GM23248 (cell line): Measurements from ENCODE around the gene ATP8A2. TPM values are rescaled to one million over a fixed set of nuclear protein-coding genes. Genes with fewer than 3 reads are reported as not detected.

Experiments
- DNase-seq: peaks from one replicate; pipeline ENCODE4 v3.0.0-alpha.2; 2015
- H2AFZ ChIP-seq: fragments of 200-600 bp; sonication (generic); 2 replicates; pipeline ENCODE4 v1.6.1; 2016; ENCODE audit warnings: antibody characterized with exemption
- H3F3A ChIP-seq: fragments of 200-600 bp; sonication (generic); 2 replicates; pipeline ENCODE4 v1.6.1; 2016; ENCODE audit warnings: mild to moderate bottlenecking, antibody characterized with exemption, mixed run types; ENCODE audit not compliant: insufficient read depth
- H3K27ac ChIP-seq: fragments of 200-600 bp; sonication (generic); 2 replicates; pipeline ENCODE4 v1.5.1; 2016; ENCODE audit warnings: mild to moderate bottlenecking
- H3K27me3 ChIP-seq: fragments of 200-600 bp; sonication (generic); replicated peaks from 2 replicates; pipeline ENCODE4 v1.6.1; 2016; ENCODE audit warnings: mild to moderate bottlenecking; ENCODE audit not compliant: insufficient read depth
- H3K36me3 ChIP-seq: fragments of 200-600 bp; sonication (generic); 2 replicates; pipeline ENCODE4 v1.6.1; 2016; ENCODE audit warnings: low read depth, mild to moderate bottlenecking
- H3K4me1 ChIP-seq: fragments of 200-600 bp; sonication (generic); 2 replicates; pipeline ENCODE4 v1.6.1; 2016; ENCODE audit warnings: mild to moderate bottlenecking; ENCODE audit not compliant: insufficient read depth
- H3K4me2 ChIP-seq: fragments of 200-600 bp; sonication (generic); one replicate; pipeline ENCODE4 v1.6.1; 2016; ENCODE audit warnings: mild to moderate bottlenecking; ENCODE audit not compliant: unreplicated experiment
- H3K4me3 ChIP-seq: fragments of 200-600 bp; sonication (generic); 2 replicates; pipeline ENCODE4 v1.5.1; 2016; ENCODE audit warnings: mild to moderate bottlenecking
- H3K79me2 ChIP-seq: fragments of 200-600 bp; sonication (generic); 2 replicates; pipeline ENCODE4 v1.6.1; 2016; ENCODE audit warnings: mild to moderate bottlenecking; ENCODE audit not compliant: insufficient read depth
- H3K9ac ChIP-seq: fragments of 200-600 bp; sonication (generic); 2 replicates; pipeline ENCODE4 v1.6.1; 2016; ENCODE audit warnings: mild to moderate bottlenecking
- H3K9me2 ChIP-seq: fragments of 200-600 bp; sonication (generic); 2 replicates; pipeline ENCODE4 v1.6.1; 2016; ENCODE audit warnings: mixed run types, mild to moderate bottlenecking, moderate library complexity; ENCODE audit not compliant: insufficient read depth
- H3K9me3 ChIP-seq: fragments of 200-600 bp; sonication (generic); one replicate; pipeline ENCODE4 v1.6.1; 2017; ENCODE audit warnings: low read depth
- H4K20me1 ChIP-seq: fragments of 200-600 bp; sonication (generic); 2 replicates; pipeline ENCODE4 v1.6.0; 2016; ENCODE audit not compliant: insufficient read depth
- EZH2 ChIP-seq: fragments of 200-600 bp; sonication (generic); IDR thresholded peaks from 2 replicates; pipeline ENCODE4 v1.6.1; 2018; ENCODE audit warnings: antibody characterized with exemption, mild to moderate bottlenecking; ENCODE audit not compliant: insufficient read depth, poor library complexity, severe bottlenecking
- EZH2phosphoT487 ChIP-seq: fragments of 200-600 bp; sonication (generic); IDR thresholded peaks from 2 replicates; pipeline ENCODE4 v1.6.1; 2018; ENCODE audit warnings: antibody characterized with exemption, moderate library complexity, mild to moderate bottlenecking, low read depth; ENCODE audit not compliant: insufficient read depth
- WGBS, 2 experiments: methylation state at CpG; one replicate each; pipeline ENCODE4 v1.1.6; 2015 to 2017; ENCODE audit warnings: low lambda C conversion rate in 2 of 2, low coverage in 1 of 2; ENCODE audit errors: missing lambda C conversion rate in 2 of 2; 5-methylcytosine and 5-hydroxymethylcytosine counted together
- in situ Hi-C: fragments of 300-500 bp; cut with MboI; formaldehyde crosslinking; loops from 2 replicates; pipeline ENCODE4 v1.15.0; 2020
- polyA plus RNA-seq: library from polyadenylated mRNA; unstranded; fragments of >200 nt; fragmentation: Nextera tagmentation; extraction: Ambion mirVana; gene quantifications from 2 replicates; pipeline ENCODE4 v1.2.1, GENCODE V29; 2016
- total RNA-seq: library from RNA; depleted of rRNA; stranded (reverse); fragments of >200 nt; shearing (Covaris generic); gene quantifications from 2 replicates; pipeline ENCODE4 v1.2.3, GENCODE V29; 2014

The ATP8A2 gene
- total and polyA plus RNA-seq, 2 experiments from 2014 or later, result under 0.01 to 0.05 TPM

DNA sequence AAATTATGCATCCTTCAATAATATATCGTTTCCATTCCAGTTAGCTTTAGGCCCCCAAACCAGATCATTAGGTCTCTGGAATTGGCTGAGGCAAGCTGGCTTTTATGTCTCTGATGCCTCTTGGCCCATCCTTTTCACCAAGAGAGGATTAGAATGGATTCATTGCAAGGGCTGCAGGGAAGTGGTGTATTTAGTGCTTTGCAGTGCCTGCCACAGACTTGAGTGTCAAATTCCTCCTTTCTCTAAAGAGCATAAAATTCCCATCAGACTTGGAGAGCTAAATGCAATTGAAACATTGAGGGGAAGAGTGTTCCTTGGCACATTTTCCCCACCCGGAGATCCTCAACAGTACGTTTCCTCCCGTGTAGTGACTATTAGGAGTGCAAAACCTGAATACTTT, 302.6 kb downstream of the ATP8A2 start:
- Histone ChIP-seq H3K4me1 (no peaks in the 10 kb centered on the region), H3K27me3 (no peaks in the 10 kb centered on the region), H3K36me3 (no peaks in the 10 kb centered on the region), H3K27ac (no peak overlapping the region), H4K20me1 (no peaks in the 10 kb centered on the region), H3K4me3 (no peak overlapping the region), H3K79me2 (no peaks in the 10 kb centered on the region), H3F3A (no peaks in the 10 kb centered on the region), H3K4me2 (no peak overlapping the region), H3K9ac (no peak overlapping the region), H2AFZ (no peak overlapping the region), H3K9me3 (no peaks in the 10 kb centered on the region), H3K9me2 (no peaks in the 10 kb centered on the region)
- no peak for DNase-seq
- 28 to 31% methylated on average over 4 of the region's 4 CpGs for WGBS, 2 experiments
- in situ Hi-C loops, result no loop called here
- TF ChIP-seq EZH2phosphoT487 (no peak), EZH2 (no peak)

DNA sequence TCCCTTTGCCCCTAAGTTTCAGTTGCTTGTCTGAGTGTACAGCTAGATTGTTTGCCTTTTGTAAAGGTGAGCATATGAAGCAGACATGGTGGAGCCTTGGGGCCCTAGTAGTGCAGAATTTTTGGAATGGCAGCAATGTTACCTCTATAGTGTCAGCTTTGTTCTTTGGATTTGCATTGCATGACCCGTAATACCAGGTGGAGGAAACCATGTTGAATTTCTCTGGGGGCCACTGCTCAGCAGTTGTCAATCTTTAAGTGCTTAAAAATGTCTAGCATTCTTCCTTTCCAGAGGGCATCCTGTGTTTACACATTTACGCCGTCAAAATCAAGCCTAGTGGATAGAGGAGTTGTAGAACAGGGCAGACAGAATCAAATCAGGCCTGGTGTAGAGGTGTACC, 303.3 kb downstream of the ATP8A2 start:
- Histone ChIP-seq H3K4me1 (no peaks in the 10 kb centered on the region), H3K9ac (no peak overlapping the region), H3K9me3 (no peaks in the 10 kb centered on the region), H4K20me1 (no peaks in the 10 kb centered on the region), H3K4me3 (no peak overlapping the region), H3K79me2 (no peaks in the 10 kb centered on the region), H3K36me3 (no peaks in the 10 kb centered on the region), H3F3A (no peaks in the 10 kb centered on the region), H3K9me2 (no peaks in the 10 kb centered on the region), H3K4me2 (no peak overlapping the region), H3K27ac (no peak overlapping the region), H2AFZ (no peak overlapping the region), H3K27me3 (no peaks in the 10 kb centered on the region)
- 8 to 11% methylated on average over 3 of the region's 3 CpGs for WGBS, 2 experiments
- no peak for TF ChIP-seq EZH2
- TF ChIP-seq EZH2phosphoT487, result no peak
- in situ Hi-C loops, result no loop called here
- no peak for DNase-seq

DNA sequence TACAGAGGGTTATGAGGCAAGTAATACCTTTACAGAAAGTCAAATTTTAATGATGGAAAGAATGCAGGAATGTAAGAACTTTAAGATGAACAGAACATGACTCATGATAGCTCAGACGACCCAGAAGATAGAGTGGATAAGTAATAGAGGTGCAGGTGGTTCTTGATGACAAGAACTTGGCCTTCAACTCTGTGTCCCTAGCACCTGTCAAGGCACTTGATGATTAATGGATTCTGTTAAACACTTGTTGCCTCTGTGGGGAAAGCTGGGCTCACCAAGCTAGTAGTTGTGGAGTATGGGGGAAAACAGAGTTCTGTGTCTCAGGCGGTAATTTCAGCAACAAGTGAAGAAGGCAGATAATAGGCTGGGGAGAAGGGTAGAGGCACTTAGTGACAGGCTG, 306.2 kb downstream of the ATP8A2 start:
- in situ Hi-C loops, result no loop called here
- Histone ChIP-seq H3K36me3 (no peaks in the 10 kb centered on the region), H3K9me3 (no peaks in the 10 kb centered on the region), H3K4me2 (no peak overlapping the region), H3F3A (no peaks in the 10 kb centered on the region), H3K27me3 (no peaks in the 10 kb centered on the region), H3K4me1 (no peaks in the 10 kb centered on the region), H2AFZ (no peak overlapping the region), H3K9me2 (no peaks in the 10 kb centered on the region), H3K79me2 (no peaks in the 10 kb centered on the region), H3K9ac (no peak overlapping the region), H3K27ac (no peak overlapping the region), H4K20me1 (no peaks in the 10 kb centered on the region), H3K4me3 (no peak overlapping the region)
- DNase-seq, result no peak
- 33 to 41% methylated on average over 2 of the region's 2 CpGs for WGBS, 2 experiments
- no peak for TF ChIP-seq EZH2
- TF ChIP-seq EZH2phosphoT487, result no peak

DNA sequence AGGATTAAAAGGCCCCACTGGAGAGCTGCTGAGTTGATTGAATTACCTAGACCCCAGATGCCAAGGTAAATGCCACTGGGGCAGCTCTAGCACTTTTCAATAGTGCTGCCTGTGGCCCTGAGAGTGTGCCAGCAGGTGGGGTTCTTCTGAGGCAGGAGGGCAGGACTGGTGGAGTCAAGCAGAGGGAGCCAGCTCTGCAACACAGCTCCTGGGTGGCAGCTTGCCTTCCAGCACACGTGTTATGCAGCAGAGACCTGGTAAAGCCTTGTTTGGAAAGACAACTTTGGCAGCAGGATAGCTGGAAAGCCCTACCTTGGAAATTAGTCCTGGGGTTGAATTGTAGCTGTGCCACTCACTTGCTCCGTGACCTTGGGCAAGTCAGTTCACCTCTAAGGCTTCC, 306.6 kb downstream of the ATP8A2 start:
- Histone ChIP-seq H4K20me1 (no peaks in the 10 kb centered on the region), H3K4me1 (no peaks in the 10 kb centered on the region), H3K9me2 (no peaks in the 10 kb centered on the region), H3K79me2 (no peaks in the 10 kb centered on the region), H3F3A (no peaks in the 10 kb centered on the region), H3K9me3 (no peaks in the 10 kb centered on the region), H3K27me3 (no peaks in the 10 kb centered on the region), H3K36me3 (no peaks in the 10 kb centered on the region), H2AFZ (no peak overlapping the region), H3K9ac (no peak overlapping the region), H3K27ac (no peak overlapping the region), H3K4me2 (no peak overlapping the region), H3K4me3 (no peak overlapping the region)
- 5 to 8% methylated on average over 2 of the region's 2 CpGs for WGBS, 2 experiments
- in situ Hi-C loops, result no loop called here
- DNase-seq, result no peak
- no peak for TF ChIP-seq EZH2phosphoT487
- TF ChIP-seq EZH2, result no peak

DNA sequence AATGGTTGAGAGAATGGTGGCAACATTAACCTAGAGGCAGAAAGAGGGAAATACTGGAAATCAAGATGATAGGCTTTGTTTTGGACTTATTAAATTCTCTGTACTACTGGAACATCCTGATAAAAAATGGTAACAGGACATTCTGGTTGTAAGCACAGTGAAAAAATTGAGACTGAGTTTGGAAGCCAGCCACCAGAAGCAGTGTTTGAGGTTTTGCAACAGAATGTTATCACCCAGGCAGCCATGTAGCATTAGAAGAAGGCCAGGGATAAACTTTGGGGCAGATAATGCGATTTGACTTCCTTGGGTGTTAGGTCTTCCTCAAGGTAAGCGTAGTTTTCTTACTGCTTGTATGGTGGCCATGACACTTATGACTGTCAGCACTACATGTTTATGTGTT, 307.4 kb downstream of the ATP8A2 start:
- in situ Hi-C loops, result no loop called here
- Histone ChIP-seq H3K27me3 (no peaks in the 10 kb centered on the region), H3K9me3 (no peaks in the 10 kb centered on the region), H4K20me1 (no peaks in the 10 kb centered on the region), H3K36me3 (no peaks in the 10 kb centered on the region), H3K9ac (no peak overlapping the region), H3K9me2 (no peaks in the 10 kb centered on the region), H3K27ac (no peak overlapping the region), H3K79me2 (no peaks in the 10 kb centered on the region), H3K4me2 (no peak overlapping the region), H2AFZ (no peak overlapping the region), H3K4me3 (no peak overlapping the region), H3F3A (no peaks in the 10 kb centered on the region), H3K4me1 (no peaks in the 10 kb centered on the region)
- no peak for DNase-seq
- TF ChIP-seq EZH2 (no peak), EZH2phosphoT487 (no peak)
- WGBS, 2 experiments, result 16 to 27% methylated on average over 2 of the region's 2 CpGs
